A673 (cell line): ENCODE data around the gene WWP2.

Experiments
- CTCF ChIP-seq: fragments of 300-800, 200-600 bp; sonication (generic); conservative IDR thresholded peaks from 2 replicates; pipeline ENCODE4 v1.5.1; 2017; ENCODE audit warnings: low read depth, mild to moderate bottlenecking, antibody characterized with exemption, low read length, moderate library complexity, mixed read lengths
- EZH2 ChIP-seq: fragments of 200-600 bp; sonication (generic); IDR thresholded peaks from 2 replicates; pipeline ENCODE4 v1.6.1; 2017; ENCODE audit warnings: borderline replicate concordance, low read depth, mild to moderate bottlenecking, mixed read lengths, antibody characterized with exemption, low read length; ENCODE audit not compliant: poor library complexity, severe bottlenecking

GRCh38 chr16:69903865-69904415, 141.8 kb downstream of the WWP2 start:
- no peak for TF ChIP-seq CTCF
- TF ChIP-seq EZH2, result no peak
